Heart left ventricle (tissue), 13 donors: ENCODE measurements around the gene EPB41L2.

ENCODE experiments used
- CTCF ChIP-seq, 12 donors: fragments of 200-600 bp; sonication (generic) in 4 of 12; IDR thresholded peaks; one replicate each; pipeline versions ENCODE4 v1.5.0 to v1.8.0; 2018 to 2022; ENCODE audit warnings: antibody characterized with exemption in 12 of 12, mild to moderate bottlenecking in 5 of 12
- POLR2A ChIP-seq, 2 donors: fragments of 450-650 bp; IDR thresholded peaks; one replicate each; pipeline ENCODE4 v1.6.1; 2017; ENCODE audit warnings: antibody characterized with exemption in 2 of 2, mild to moderate bottlenecking in 2 of 2, moderate library complexity in 2 of 2
- donor health status: ischemic (EF 13 %, LVEDD 7.1; RV severe dilation, severe dysfunction).
- donor health status: DM: no; HTN: yes; CAD: no.
- donor health status: DM: no; HTN: no; CAD: no.
- donor health status: ischemic (EF 25% LVEDD 6.9; RV normal size, moderate dysfunction).
- donor health status: ischemic (EF 25% LVEDD 5.7; RV mildly dilated, moderate dysfunction).
- donor health status: ischemic (EF 35%, LVEDD 5.7; RV mildly dilated, moderate dysfunction).
- donor health status: nonischemic (EF 11% LVEDD 7.7; RV severe dilation, severe dysfunction).
- donor health status: DM: yes; HTN: yes; CAD: no.
- donor health status: PGD.
- donor health status: ischemic (EF 29% LVEDD 5.4; RV normal size, mild dysfunction).
- donor health status: nonischemic (EF 23%, LVEDD 6.1; RV moderate dilation, normal function).

- no peak for TF ChIP-seq CTCF (IDR thresholded peaks at IDR 0.05)
- TF ChIP-seq POLR2A (IDR thresholded peaks at IDR 0.05): no peak
These were observed 38.5 kb downstream of the EPB41L2 start for GRCh38 chr6:131024565-131024964.
